WERI-Rb-1 (cell line): ENCODE data around the gene ANTKMT.

Experiments
- DNase-seq: peaks from one replicate; pipeline ENCODE4 v3.0.0-alpha.2; 2020
- H3K27ac ChIP-seq: fragments of 250-450 bp; sonication (Bioruptor Pico); 2 replicates; pipeline ENCODE4 v1.5.1; 2020; ENCODE audit warnings: mild to moderate bottlenecking, moderate library complexity
- H3K27me3 ChIP-seq: fragments of 250-450 bp; sonication (Bioruptor Pico); 2 replicates; pipeline ENCODE4 v1.5.1; 2021; ENCODE audit warnings: mild to moderate bottlenecking, low read depth, moderate library complexity; ENCODE audit not compliant: insufficient read depth, severe bottlenecking
- H3K36me3 ChIP-seq: fragments of 250-450 bp; sonication (Bioruptor Pico); 2 replicates; pipeline ENCODE4 v1.5.1; 2020; ENCODE audit warnings: mild to moderate bottlenecking, moderate library complexity
- H3K4me3 ChIP-seq: 2 replicates; pipeline ENCODE4 v1.5.1; 2011; ENCODE audit warnings: low read depth, mild to moderate bottlenecking, control low read depth, low read length
- H3K9me3 ChIP-seq: fragments of 250-450 bp; sonication (Bioruptor Pico); 2 replicates; pipeline ENCODE4 v1.5.1; 2021; ENCODE audit warnings: mild to moderate bottlenecking, moderate library complexity; ENCODE audit not compliant: severe bottlenecking
- TF ChIP-seq, protein P1 (sequence below): IDR thresholded peaks from 2 replicates; pipeline ENCODE4 v1.5.1; 2011; ENCODE audit warnings: low read depth, mild to moderate bottlenecking, control low read depth, inconsistent platforms, low read length

The ANTKMT gene

DNA sequence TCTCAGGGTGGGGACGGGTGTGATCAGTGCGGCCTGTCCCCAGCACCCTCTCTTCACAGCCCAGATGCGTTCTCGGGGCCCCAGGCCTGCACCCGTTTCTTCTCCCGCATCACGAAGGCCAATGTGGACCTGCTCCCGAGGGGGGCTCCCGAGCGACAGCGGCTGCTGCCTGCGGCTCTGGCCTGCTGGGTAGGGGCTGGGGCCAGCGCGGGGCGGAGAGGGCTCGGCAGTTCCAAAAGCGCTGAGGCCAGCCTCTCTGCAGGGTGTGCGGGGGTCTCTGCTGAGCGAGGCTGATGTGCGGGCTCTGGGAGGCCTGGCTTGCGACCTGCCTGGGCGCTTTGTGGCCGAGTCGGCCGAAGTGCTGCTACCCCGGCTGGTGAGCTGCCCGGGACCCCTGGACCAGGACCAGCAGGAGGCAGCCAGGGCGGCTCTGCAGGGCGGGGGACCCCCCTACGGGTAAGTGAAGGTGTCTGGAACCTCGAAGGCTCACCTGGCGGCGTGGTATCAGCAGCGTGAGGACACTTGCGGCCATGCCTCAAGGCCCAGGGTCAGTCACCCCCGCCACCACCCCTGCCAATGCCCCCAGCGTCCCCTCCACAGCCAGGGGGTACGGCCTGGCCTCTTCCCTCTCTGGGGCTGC lies 44.0 kb downstream of the ANTKMT start:
- Histone ChIP-seq H3K4me3 (no peak overlapping the region), H3K9me3 (no peaks in the 10 kb centered on the region), H3K27ac (no peak overlapping the region), H3K27me3 (no peaks in the 10 kb centered on the region), H3K36me3 (no peaks in the 10 kb centered on the region)
- no peak for DNase-seq
- TF ChIP-seq, protein P1, sequence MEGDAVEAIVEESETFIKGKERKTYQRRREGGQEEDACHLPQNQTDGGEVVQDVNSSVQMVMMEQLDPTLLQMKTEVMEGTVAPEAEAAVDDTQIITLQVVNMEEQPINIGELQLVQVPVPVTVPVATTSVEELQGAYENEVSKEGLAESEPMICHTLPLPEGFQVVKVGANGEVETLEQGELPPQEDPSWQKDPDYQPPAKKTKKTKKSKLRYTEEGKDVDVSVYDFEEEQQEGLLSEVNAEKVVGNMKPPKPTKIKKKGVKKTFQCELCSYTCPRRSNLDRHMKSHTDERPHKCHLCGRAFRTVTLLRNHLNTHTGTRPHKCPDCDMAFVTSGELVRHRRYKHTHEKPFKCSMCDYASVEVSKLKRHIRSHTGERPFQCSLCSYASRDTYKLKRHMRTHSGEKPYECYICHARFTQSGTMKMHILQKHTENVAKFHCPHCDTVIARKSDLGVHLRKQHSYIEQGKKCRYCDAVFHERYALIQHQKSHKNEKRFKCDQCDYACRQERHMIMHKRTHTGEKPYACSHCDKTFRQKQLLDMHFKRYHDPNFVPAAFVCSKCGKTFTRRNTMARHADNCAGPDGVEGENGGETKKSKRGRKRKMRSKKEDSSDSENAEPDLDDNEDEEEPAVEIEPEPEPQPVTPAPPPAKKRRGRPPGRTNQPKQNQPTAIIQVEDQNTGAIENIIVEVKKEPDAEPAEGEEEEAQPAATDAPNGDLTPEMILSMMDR = no peak

DNA sequence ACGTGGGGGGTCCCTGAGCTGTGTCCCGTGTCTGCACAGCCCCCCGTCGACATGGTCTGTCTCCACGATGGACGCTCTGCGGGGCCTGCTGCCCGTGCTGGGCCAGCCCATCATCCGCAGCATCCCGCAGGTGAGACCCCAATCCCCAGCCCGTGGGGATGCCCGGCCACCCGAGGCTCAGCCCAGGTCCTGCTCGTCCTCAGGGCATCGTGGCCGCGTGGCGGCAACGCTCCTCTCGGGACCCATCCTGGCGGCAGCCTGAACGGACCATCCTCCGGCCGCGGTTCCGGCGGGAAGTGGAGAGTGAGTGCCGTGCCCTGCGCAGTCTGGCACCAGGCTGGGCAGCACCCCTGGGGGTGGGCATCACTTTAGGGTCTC lies 44.5 kb downstream of the ANTKMT start:
- DNase-seq = no peak
- TF ChIP-seq, protein P1 = no peak
- H3K27ac ChIP-seq = no peak overlapping the region
- no peak overlapping the region for H3K4me3 ChIP-seq
- no peaks in the 10 kb centered on the region for H3K36me3 ChIP-seq
- H3K9me3 ChIP-seq = no peaks in the 10 kb centered on the region
- H3K27me3 ChIP-seq = no peaks in the 10 kb centered on the region

GRCh38 chr16:766008-766819 lies 45.3 kb downstream of the ANTKMT start:
- H3K27me3 ChIP-seq = no peaks in the 10 kb centered on the region
- H3K27ac ChIP-seq = no peak overlapping the region
- no peaks in the 10 kb centered on the region for H3K9me3 ChIP-seq
- no peaks in the 10 kb centered on the region for H3K36me3 ChIP-seq
- no peak overlapping the region for H3K4me3 ChIP-seq
- no peak for DNase-seq
- TF ChIP-seq, protein P1 = no peak

DNA sequence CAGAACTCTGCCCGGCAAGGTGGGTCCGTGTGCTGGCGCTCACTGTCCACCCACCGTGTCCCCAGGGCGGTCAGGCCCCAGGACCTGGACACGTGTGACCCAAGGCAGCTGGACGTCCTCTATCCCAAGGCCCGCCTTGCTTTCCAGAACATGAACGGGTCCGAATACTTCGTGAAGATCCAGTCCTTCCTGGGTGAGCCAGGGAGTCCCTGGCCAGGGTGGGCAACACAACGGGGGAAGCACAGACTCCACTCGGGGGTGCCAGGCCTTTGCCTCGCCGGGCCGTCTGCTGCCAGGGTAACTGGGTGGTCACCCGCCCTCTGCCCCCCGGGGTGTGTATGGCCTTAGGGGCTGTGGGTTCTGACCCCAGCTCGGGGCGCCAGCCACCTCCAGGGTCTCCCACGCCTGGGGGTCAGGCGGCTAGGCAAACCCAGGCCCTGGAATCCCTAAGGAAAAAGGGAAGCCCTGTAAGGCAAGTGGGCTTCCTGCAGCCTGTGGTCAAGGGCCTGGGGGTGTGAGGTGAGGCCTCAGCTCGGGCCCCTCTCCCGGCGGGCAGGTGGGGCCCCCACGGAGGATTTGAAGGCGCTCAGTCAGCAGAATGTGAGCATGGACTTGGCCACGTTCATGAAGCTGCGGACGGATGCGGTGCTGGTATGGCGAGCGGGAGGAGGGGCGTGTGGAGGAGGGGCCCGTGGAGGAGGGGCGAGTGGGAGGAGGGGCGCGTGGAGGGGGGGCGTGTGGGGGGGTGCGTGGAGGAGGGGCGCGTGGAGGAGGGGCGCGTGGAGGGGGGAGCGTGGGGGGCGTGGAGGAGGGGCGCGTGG lies 46.1 kb downstream of the ANTKMT start:
- H3K9me3 ChIP-seq = no peaks in the 10 kb centered on the region
- no peaks in the 10 kb centered on the region for H3K27me3 ChIP-seq
- TF ChIP-seq, protein P1 = no peak
- no peak for DNase-seq
- no peak overlapping the region for H3K4me3 ChIP-seq
- no peak overlapping the region for H3K27ac ChIP-seq
- no peaks in the 10 kb centered on the region for H3K36me3 ChIP-seq

GRCh38 chr16:767743-768235 lies 46.8 kb downstream of the ANTKMT start:
- Histone ChIP-seq H3K36me3 (no peaks in the 10 kb centered on the region), H3K4me3 (no peak overlapping the region), H3K27ac (no peak overlapping the region), H3K9me3 (no peaks in the 10 kb centered on the region), H3K27me3 (no peaks in the 10 kb centered on the region)
- no peak for DNase-seq
- TF ChIP-seq, protein P1 = no peak
